ENCODE measurements around the gene CRHR1.

Gene CRHR1

DNA sequence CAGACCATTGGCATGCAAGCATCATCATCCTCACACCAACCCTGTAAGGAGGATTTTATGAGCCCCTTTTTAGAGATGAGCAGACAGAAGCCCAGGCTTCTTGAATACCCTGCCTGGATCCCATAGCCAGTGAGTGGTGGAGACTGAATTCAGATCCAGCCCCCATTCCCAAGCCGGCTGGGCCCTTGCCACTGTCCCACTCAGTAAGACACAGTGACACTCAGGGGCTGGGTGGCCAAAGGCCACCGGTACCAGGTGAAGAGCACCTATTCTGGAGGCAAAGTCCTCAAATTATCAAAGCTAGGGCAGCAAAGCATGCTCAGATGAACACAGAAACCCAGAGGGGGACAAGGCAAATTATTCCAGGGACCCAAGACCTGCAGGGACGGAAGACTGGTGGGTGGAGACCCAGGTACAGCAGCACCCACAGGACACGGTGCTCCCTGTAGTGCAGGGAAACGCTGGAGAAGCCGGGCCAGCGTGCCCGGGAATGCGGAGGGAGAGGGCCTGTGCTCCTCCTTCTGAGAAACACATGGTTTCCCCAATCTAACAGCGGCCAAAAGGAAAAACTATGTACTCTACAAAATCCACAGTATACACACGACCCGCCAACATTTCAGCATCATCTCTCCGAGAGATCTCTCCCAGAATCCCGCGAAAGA lies 33.2 kb upstream of the CRHR1 start:
- no peak overlapping the region for H3K27ac ChIP-seq (replicated peaks)
- H3K27me3 ChIP-seq (ENCODE audit: insufficient read depth, poor library complexity, severe bottlenecking), result no peaks in the 10 kb centered on the region
- TF ChIP-seq, protein P1, sequence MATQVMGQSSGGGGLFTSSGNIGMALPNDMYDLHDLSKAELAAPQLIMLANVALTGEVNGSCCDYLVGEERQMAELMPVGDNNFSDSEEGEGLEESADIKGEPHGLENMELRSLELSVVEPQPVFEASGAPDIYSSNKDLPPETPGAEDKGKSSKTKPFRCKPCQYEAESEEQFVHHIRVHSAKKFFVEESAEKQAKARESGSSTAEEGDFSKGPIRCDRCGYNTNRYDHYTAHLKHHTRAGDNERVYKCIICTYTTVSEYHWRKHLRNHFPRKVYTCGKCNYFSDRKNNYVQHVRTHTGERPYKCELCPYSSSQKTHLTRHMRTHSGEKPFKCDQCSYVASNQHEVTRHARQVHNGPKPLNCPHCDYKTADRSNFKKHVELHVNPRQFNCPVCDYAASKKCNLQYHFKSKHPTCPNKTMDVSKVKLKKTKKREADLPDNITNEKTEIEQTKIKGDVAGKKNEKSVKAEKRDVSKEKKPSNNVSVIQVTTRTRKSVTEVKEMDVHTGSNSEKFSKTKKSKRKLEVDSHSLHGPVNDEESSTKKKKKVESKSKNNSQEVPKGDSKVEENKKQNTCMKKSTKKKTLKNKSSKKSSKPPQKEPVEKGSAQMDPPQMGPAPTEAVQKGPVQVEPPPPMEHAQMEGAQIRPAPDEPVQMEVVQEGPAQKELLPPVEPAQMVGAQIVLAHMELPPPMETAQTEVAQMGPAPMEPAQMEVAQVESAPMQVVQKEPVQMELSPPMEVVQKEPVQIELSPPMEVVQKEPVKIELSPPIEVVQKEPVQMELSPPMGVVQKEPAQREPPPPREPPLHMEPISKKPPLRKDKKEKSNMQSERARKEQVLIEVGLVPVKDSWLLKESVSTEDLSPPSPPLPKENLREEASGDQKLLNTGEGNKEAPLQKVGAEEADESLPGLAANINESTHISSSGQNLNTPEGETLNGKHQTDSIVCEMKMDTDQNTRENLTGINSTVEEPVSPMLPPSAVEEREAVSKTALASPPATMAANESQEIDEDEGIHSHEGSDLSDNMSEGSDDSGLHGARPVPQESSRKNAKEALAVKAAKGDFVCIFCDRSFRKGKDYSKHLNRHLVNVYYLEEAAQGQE (IDR thresholded peaks at IDR 0.05; ENCODE audit: insufficient replicate concordance, low read depth), result no peak
- TF ChIP-seq, protein P2, sequence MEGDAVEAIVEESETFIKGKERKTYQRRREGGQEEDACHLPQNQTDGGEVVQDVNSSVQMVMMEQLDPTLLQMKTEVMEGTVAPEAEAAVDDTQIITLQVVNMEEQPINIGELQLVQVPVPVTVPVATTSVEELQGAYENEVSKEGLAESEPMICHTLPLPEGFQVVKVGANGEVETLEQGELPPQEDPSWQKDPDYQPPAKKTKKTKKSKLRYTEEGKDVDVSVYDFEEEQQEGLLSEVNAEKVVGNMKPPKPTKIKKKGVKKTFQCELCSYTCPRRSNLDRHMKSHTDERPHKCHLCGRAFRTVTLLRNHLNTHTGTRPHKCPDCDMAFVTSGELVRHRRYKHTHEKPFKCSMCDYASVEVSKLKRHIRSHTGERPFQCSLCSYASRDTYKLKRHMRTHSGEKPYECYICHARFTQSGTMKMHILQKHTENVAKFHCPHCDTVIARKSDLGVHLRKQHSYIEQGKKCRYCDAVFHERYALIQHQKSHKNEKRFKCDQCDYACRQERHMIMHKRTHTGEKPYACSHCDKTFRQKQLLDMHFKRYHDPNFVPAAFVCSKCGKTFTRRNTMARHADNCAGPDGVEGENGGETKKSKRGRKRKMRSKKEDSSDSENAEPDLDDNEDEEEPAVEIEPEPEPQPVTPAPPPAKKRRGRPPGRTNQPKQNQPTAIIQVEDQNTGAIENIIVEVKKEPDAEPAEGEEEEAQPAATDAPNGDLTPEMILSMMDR (IDR thresholded peaks at IDR 0.05; ENCODE audit: insufficient read depth, low read length), result no peak
- TF ChIP-seq SPI1 (IDR thresholded peaks at IDR 0.05; ENCODE audit: borderline replicate concordance, low read depth) (no peak), GABPA (IDR thresholded peaks at IDR 0.05; ENCODE audit: low read depth) (no peak), POLR2AphosphoS5 (IDR thresholded peaks at IDR 0.05; ENCODE audit: low read depth) (no peak)
- H3K4me3 ChIP-seq (replicated peaks; ENCODE audit: insufficient read depth, low read length), result no peak overlapping the region
- DNase-seq (ENCODE audit: low read depth in 1 of 2, low spot score in 1 of 2), result no peak

DNA sequence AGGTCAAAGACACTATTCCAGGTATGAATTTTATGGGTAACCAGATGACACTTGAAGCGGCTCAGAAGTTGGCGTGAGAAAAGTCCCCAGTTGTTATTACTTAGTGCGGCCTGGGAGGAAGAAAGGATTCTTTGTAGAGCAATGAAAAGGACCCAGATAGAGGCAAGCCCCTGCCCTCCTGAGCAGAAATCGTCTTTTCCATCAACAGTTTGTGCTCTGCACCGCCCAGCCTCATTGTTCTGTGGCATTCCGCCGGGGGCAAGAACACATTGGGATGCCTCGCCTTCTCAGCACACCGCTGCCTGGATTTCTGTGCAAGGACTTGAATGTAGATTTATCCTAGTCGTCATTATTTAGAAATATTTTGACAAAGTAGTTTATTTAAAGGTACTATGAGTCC lies 32.7 kb upstream of the CRHR1 start:
- Histone ChIP-seq H3K27me3 (ENCODE audit: insufficient read depth, poor library complexity, severe bottlenecking) (no peaks in the 10 kb centered on the region), H3K27ac (replicated peaks) (no peak overlapping the region), H3K4me3 (replicated peaks; ENCODE audit: insufficient read depth, low read length) (no peak overlapping the region)
- TF ChIP-seq SPI1 (IDR thresholded peaks at IDR 0.05; ENCODE audit: borderline replicate concordance, low read depth) (no peak), POLR2AphosphoS5 (IDR thresholded peaks at IDR 0.05; ENCODE audit: low read depth) (no peak), GABPA (IDR thresholded peaks at IDR 0.05; ENCODE audit: low read depth) (no peak)
- TF ChIP-seq, protein P2 (IDR thresholded peaks at IDR 0.05; ENCODE audit: insufficient read depth, low read length), result no peak
- TF ChIP-seq, protein P1 (IDR thresholded peaks at IDR 0.05; ENCODE audit: insufficient replicate concordance, low read depth), result no peak
- no peak for DNase-seq (ENCODE audit: low read depth in 1 of 2, low spot score in 1 of 2)

DNA sequence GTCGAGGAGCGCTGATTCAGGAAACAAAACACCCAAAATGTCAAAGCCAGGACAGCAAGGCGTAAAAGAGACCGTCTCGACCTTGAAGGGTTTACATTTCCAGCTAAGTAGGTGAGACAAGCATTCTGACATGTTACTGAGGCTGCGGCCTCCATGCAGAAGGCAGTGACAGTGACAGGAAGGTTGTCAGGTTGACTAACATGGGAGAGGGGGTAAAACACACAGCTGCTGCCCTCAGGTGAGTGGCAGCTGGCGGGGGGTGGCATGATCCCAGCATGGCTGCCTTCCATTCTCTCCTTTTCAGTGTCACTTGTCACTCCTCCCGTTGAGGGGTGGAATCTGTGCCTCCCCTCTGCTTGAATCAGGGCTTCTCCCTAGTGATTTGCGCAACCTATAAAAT lies 31.9 kb upstream of the CRHR1 start:
- TF ChIP-seq, protein P2 (IDR thresholded peaks at IDR 0.05; ENCODE audit: insufficient read depth, low read length), result no peak
- TF ChIP-seq SPI1 (IDR thresholded peaks at IDR 0.05; ENCODE audit: borderline replicate concordance, low read depth) (no peak), GABPA (IDR thresholded peaks at IDR 0.05; ENCODE audit: low read depth) (no peak), POLR2AphosphoS5 (IDR thresholded peaks at IDR 0.05; ENCODE audit: low read depth) (no peak)
- TF ChIP-seq, protein P1 (IDR thresholded peaks at IDR 0.05; ENCODE audit: insufficient replicate concordance, low read depth), result no peak
- DNase-seq (ENCODE audit: low read depth in 1 of 2, low spot score in 1 of 2), result no peak
- Histone ChIP-seq H3K4me3 (replicated peaks; ENCODE audit: insufficient read depth, low read length) (no peak overlapping the region), H3K27ac (replicated peaks) (no peak overlapping the region), H3K27me3 (ENCODE audit: insufficient read depth, poor library complexity, severe bottlenecking) (no peaks in the 10 kb centered on the region)

All from HL-60 (cell line).